GM13976 (cell line): ENCODE measurements around the gene PEAR1.

Experiments
- DNase-seq: peaks from one replicate; pipeline ENCODE4 v3.0.0; 2012; ENCODE audit warnings: low spot score
- in situ Hi-C: fragments of 300-500 bp; cut with MboI; formaldehyde crosslinking; loops from one replicate; pipeline ENCODE4 v1.12.0; 2022; ENCODE audit warnings: low sequenced_read_pairs, mixed read lengths, inconsistent platforms; ENCODE audit not compliant: unreplicated experiment
- TF ChIP-seq, protein P1 (sequence below): IDR thresholded peaks from 2 replicates; pipeline ENCODE4 v1.5.1; 2012; ENCODE audit warnings: borderline replicate concordance, mild to moderate bottlenecking; ENCODE audit not compliant: insufficient read depth; ENCODE audit errors: extremely low read depth, missing control alignments, control extremely low read depth

PEAR1 gene

DNA sequence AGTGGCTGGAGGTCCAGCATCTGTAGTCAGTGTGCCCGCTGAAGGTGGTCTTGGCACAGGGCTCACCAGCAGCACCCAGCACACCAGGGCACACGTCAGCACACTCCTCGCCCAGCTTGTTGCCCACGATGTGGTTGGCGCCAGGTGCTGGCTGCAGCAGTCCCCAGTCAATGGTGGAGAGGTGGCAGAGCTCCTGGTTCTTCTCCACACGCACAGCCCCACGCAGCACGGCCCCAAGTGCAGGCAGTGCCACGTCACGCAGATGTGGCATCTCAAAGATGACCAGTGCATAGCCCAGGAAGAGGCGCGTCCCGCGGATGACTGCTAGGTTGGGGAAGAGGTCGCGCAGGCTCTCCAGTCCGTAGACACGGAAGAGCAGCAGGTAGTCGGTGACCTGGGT lies 39.8 kb upstream of the PEAR1 start:
- DNase-seq = no peak
- in situ Hi-C loops = no loop called here
- TF ChIP-seq, protein P1, sequence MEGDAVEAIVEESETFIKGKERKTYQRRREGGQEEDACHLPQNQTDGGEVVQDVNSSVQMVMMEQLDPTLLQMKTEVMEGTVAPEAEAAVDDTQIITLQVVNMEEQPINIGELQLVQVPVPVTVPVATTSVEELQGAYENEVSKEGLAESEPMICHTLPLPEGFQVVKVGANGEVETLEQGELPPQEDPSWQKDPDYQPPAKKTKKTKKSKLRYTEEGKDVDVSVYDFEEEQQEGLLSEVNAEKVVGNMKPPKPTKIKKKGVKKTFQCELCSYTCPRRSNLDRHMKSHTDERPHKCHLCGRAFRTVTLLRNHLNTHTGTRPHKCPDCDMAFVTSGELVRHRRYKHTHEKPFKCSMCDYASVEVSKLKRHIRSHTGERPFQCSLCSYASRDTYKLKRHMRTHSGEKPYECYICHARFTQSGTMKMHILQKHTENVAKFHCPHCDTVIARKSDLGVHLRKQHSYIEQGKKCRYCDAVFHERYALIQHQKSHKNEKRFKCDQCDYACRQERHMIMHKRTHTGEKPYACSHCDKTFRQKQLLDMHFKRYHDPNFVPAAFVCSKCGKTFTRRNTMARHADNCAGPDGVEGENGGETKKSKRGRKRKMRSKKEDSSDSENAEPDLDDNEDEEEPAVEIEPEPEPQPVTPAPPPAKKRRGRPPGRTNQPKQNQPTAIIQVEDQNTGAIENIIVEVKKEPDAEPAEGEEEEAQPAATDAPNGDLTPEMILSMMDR = no peak

DNA sequence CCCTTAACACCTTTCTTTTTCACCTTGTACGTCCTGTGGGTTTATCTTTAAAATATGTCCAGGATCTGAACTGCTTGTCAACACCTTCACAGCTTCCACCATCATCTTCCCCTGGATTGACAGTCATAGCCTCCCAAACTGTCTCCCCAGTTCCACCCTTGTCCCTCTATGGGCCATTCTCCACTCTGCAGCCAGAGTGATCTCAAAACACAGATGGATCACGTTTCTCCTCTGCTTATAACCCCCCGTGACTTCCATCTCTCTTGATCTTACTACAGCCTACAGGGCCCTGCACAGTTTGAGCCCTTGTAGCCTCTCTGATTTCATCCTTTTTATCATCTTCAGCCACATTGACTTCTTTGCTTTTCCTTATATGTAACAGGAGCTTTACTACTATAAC lies 38.9 kb upstream of the PEAR1 start:
- in situ Hi-C loops = no loop called here
- no peak for DNase-seq
- TF ChIP-seq, protein P1 = no peak

DNA sequence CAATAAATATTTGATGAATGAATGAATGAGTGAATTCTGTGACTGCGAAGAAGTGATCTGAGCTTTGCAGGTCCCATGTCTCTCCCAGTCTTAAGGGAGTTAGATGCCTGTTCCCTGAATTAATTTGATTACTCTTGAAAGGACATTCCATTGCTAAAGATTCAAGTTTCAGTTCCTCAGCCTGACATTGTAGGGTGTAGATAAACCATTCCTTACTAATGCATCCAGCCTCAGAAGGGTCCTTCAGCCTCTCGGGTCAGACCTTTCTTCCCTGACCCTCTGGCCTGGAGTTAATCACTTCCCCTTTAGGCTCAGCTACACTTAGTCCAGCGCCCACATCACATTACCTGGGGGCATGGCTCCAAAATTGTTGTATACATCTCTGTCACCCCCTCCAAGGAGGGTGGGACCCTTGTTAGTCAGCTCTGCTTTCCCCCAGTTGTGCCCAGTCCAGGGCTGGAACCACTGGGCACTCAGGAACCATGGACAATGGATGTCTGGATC lies 37.2 kb upstream of the PEAR1 start:
- in situ Hi-C loops = no loop called here
- TF ChIP-seq, protein P1 = no peak
- DNase-seq = no peak

DNA sequence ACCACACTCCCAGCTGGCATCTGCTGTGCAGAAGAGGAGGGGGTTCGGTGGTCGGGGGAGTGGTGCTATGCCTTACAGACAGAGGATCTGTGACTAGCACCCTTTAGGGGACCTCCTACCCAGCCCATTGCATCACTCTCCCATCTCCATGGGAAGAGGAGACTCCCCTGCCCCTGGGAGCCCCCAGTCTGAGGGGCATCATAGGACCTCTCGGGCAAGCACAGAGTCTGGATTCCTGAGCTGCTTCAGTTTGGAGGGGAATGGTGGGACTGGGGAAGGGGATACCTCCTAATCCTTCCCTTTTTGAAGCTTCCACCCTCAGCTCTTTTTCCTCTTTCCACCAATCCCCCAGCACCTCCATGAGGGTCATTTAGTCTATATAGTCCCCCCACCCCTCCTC lies 36.0 kb upstream of the PEAR1 start:
- DNase-seq = no peak
- in situ Hi-C loops = no loop called here
- TF ChIP-seq, protein P1 = no peak

DNA sequence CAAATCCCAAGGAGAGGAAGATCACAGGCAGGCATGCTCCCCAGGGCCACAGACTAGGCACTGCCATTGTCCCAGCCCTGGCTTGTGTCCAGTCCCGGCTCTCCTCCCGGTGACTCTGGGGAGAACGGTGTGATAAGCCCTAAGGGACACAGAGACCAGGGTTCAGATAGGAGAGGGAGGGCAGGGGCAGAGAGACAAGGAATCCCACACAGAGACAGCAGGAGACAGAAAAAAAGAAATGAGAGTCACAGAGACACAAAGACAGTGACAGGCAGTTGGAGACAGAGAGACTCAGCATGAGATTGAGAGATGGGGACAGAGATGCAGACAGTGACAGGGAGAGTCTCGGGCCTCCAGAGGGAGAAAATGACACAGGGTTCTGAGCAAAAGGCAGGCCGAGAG lies 35.0 kb upstream of the PEAR1 start:
- in situ Hi-C loops = no loop called here
- TF ChIP-seq, protein P1 = no peak
- no peak for DNase-seq

DNA sequence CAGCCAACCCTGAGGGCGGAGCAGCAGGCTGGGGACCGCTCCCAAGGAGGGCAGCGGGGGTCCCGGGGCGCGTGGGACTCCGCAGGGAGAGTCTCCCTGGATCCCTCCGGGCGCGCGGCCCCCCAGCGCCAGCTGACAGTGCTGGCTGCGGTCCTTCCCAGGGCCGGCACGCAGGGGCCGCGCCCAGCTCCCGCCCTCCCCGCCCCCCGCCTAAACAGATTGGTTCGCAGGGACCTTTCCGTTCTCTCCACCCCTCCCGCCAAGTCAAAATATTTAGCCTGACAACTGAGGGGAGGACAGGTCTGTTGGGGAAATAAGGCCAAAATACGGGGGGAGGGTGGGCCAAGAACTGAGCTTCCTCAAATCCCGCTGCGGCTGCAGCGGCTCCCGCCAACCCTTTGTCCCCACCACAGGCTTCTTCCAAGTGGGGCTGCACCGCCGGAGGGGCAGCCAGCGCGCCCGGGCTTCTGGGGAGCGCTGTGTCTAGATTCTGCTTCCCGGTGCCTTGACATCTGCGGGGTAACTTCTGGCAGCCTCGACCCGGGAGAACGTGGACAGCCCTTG lies 34.5 kb upstream of the PEAR1 start, which contains the start of gene INSRR:
Gene INSRR (minus strand): TSS at position 159 of the 564 bp plus-strand sequence. CDS start 496 bp downstream, outside the sequence.
- DNase-seq = no peak
- TF ChIP-seq, protein P1 = no peak
- in situ Hi-C loops = no loop called here
